NCI-H1436 (cell line): ENCODE results near the gene OXT.
A peak's percentile ranks its signal among the peaks of the same experiment; 100 is the strongest.
"Not testable (repeated sequence)": the region's sequence is repeated elsewhere in the genome, so short reads cannot be mapped to it uniquely, and the experiment has no call there.

ENCODE experiments used
- DNase-seq: peaks from one replicate; lab custom pipeline; 2025; lab: John Stamatoyannopoulos, UW

OXT gene

GRCh38 chr20:3071610-3072529, at the start of gene OXT:
OXT (plus strand) TSS chr20:3071620; CDS start chr20:3071656, 36 bp downstream.
- no peak for DNase-seq

GRCh38 chr20:3021777-3022176, 49.6 kb upstream of the OXT start:
- no peak for DNase-seq

- not testable (repeated sequence) for DNase-seq
Measured at GRCh38 chr20:3022559-3023490, 48.6 kb upstream of the OXT start.

GRCh38 chr20:3027987-3028386, 43.4 kb upstream of the OXT start:
- DNase-seq: no peak

- no peak for DNase-seq
Measured at GRCh38 chr20:3031524-3032147, 39.8 kb upstream of the OXT start.

- DNase-seq: no peak
Measured at GRCh38 chr20:3032624-3033023, 38.8 kb upstream of the OXT start.

GRCh38 chr20:3037654-3038053, 33.8 kb upstream of the OXT start:
- no peak for DNase-seq

GRCh38 chr20:3038454-3038853, 33.0 kb upstream of the OXT start:
- no peak for DNase-seq

GRCh38 chr20:3039426-3039825, 32.0 kb upstream of the OXT start:
- DNase-seq: no peak

GRCh38 chr20:3040086-3040485, 31.3 kb upstream of the OXT start:
- no peak for DNase-seq

GRCh38 chr20:3041854-3042409, 29.5 kb upstream of the OXT start:
- no peak for DNase-seq

- no peak for DNase-seq
Measured at GRCh38 chr20:3042625-3043024, 28.8 kb upstream of the OXT start.

- no peak for DNase-seq
Measured at GRCh38 chr20:3043322-3043721, 28.1 kb upstream of the OXT start, which contains the start of gene GNRH2. GNRH2 (plus strand) TSS chr20:3043622; CDS start chr20:3044415, 793 bp downstream.

- DNase-seq: no peak
Measured at GRCh38 chr20:3044336-3044965, 27.0 kb upstream of the OXT start.

GRCh38 chr20:3045042-3045815, 26.2 kb upstream of the OXT start:
- no peak for DNase-seq

- peak; percentile 52 for DNase-seq
Measured at GRCh38 chr20:3045816-3046676, 25.4 kb upstream of the OXT start, which contains the start of gene MRPS26. MRPS26 (plus strand) TSS chr20:3046052; CDS start chr20:3046069, 17 bp downstream.

- DNase-seq: peak; percentile 76
Measured at GRCh38 chr20:3046677-3047462, 24.6 kb upstream of the OXT start.
